Stimulated activated naive B cell treated with anti-CD40 and anti-IgM and Interleukin-4, amounts not matched to agents 10 μg/mL and 1 μg/mL and 100 μg/mL, for 72 hours (primary cell): ENCODE data around the gene DUSP3.

Experiments
- ATAC-seq, 2 donors: fragments of 150-1000 bp; cut with Tn5 transposase; replicated peaks; 2 replicates each; pipeline ENCODE4 v1.10.0; 2021; ENCODE audit warnings: moderate library complexity in 1 of 2
- DNase-seq: peaks from one replicate; pipeline ENCODE4 v3.0.0; 2021
- H3K27ac Mint-ChIP-seq: one replicate; pipeline ENCODE4 v1.8.0; 2022; ENCODE audit warnings: mild to moderate bottlenecking, mixed read lengths
- H3K27me3 Mint-ChIP-seq, 2 donors: one replicate each; pipeline ENCODE4 v1.8.0; 2022; ENCODE audit warnings: mixed read lengths in 2 of 2
- H3K36me3 Mint-ChIP-seq, 2 donors: one replicate each; pipeline ENCODE4 v1.8.0; 2022; ENCODE audit warnings: mixed read lengths in 2 of 2, mild to moderate bottlenecking in 1 of 2
- H3K4me1 Mint-ChIP-seq, 2 donors: one replicate each; pipeline ENCODE4 v1.8.0; 2022; ENCODE audit warnings: mixed read lengths in 2 of 2, mild to moderate bottlenecking in 1 of 2
- H3K4me3 Mint-ChIP-seq, 2 donors: one replicate each; pipeline ENCODE4 v1.8.0; 2022; ENCODE audit warnings: mild to moderate bottlenecking in 2 of 2, mixed read lengths in 2 of 2, moderate library complexity in 1 of 2
- H3K9me3 Mint-ChIP-seq, 2 donors: one replicate each; pipeline ENCODE4 v1.8.0; 2022; ENCODE audit warnings: mixed read lengths in 2 of 2, mild to moderate bottlenecking in 1 of 2

DUSP3 gene

DNA sequence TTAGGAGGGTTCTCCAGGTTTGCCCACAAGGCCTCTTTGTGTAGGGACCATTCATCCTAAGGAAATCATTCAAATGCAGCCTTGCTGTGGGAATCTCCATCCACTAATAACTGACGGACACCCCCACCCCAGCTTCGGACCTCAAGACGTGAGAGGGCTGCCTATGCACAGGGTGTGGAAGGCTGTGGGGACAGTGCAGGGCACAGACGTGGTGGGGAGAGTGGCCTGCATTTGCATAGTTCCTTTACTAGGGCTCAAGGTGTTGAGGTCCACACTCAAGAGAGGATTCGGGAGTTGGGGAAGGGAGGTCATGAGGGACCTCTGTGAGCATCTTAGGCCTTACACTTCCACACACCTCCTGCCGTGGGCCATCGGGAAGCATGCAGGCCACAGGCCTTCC lies 9.8 kb downstream of the DUSP3 start:
- no peak overlapping the region for H3K27ac Mint-ChIP-seq

DNA sequence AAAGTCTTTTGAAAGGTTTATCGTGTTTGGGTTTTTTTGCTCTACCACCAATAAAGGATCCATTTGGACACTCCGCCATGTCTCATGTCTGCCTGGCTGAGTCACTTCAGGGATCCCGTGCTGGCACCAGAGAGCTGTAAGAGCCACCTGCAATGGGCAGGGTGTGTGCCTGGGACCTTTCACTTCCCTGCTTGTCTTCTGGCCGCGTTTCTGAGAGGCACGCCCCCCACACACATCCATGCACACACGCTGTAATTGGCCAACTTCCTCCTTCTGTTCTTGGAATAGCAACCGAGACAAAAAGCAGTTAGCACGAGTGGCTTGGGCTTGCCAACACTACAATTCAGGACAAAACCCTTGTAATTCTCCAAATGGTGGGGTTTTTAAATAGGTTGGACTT lies 10.4 kb downstream of the DUSP3 start:
- Mint-ChIP-seq H3K4me3 (no peak overlapping the region), H3K27ac (no peak overlapping the region), H3K36me3 (peaks cover 32 to 38% of the 10 kb centered on the region in 2 donors), H3K27me3 (no peaks in the 10 kb centered on the region), H3K9me3 (no peaks in the 10 kb centered on the region), H3K4me1 (peaks cover 20 to 39% of the 10 kb centered on the region in 2 donors)
- ATAC-seq (peak; percentile 96), DNase-seq (peak; percentile 56)

More for the DNA sequence above, 9.8 kb downstream of the DUSP3 start:
- no peak overlapping the region for H3K4me3 Mint-ChIP-seq
- no peak for DNase-seq
- no peaks in the 10 kb centered on the region for H3K27me3 Mint-ChIP-seq
- H3K9me3 Mint-ChIP-seq, result peaks cover 0 to 2% of the 10 kb centered on the region in 2 donors
- H3K4me1 Mint-ChIP-seq, result peaks cover 24 to 44% of the 10 kb centered on the region in 2 donors
- H3K36me3 Mint-ChIP-seq, result peaks cover 36 to 43% of the 10 kb centered on the region in 2 donors
- ATAC-seq, result no peak

GRCh38 chr17:43767713-43768059 lies 11.1 kb downstream of the DUSP3 start:
- Mint-ChIP-seq H3K36me3 (peaks cover 25 to 31% of the 10 kb centered on the region in 2 donors), H3K9me3 (no peaks in the 10 kb centered on the region)

DNA sequence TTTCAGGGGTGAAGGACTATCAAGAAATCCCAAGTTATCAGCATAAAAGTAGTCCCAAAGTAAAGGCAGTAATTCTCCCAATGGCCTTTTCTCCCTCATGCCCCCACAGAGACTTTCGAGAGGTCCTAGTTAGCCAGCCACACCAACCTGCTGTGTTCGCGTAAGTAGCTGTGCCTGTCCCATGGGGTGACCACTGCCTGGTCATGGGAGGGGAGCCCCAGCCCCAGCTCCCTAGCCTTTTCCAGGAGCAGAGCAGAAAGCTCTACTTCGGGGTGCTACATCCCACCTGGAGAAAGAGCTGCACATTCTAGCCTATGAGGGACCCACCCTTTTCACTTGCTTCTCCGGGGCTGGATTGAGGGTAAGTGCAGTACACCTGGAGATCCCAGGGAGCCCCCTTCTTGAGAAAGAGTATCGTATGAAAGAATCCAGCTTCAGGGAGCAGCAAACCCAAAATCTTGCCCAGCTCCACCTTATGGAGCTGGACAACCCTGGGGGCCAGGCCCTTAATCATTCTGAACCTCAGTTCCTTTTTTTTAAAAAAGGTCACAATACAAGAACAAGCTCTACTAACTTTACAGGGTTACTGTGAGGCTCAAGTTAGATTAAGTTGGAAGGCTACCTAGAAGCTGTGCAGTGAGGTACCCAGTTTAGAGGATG lies 11.6 kb downstream of the DUSP3 start:
- peak overlapping the region; percentile 20 for H3K27ac Mint-ChIP-seq
- H3K36me3 Mint-ChIP-seq, result peaks cover 21 to 26% of the 10 kb centered on the region in 2 donors
- H3K4me1 Mint-ChIP-seq, result peaks cover 12 to 27% of the 10 kb centered on the region in 2 donors
- no peak overlapping the region for H3K4me3 Mint-ChIP-seq
- H3K9me3 Mint-ChIP-seq, result no peaks in the 10 kb centered on the region
- DNase-seq (no peak), ATAC-seq (no peak)
- no peaks in the 10 kb centered on the region for H3K27me3 Mint-ChIP-seq

More at GRCh38 chr17:43767713-43768059, 11.1 kb downstream of the DUSP3 start:
- Mint-ChIP-seq H3K27ac (peak overlapping the region; percentile 20), H3K27me3 (no peaks in the 10 kb centered on the region), H3K4me3 (no peak overlapping the region), H3K4me1 (peaks cover 14 to 32% of the 10 kb centered on the region in 2 donors)
- DNase-seq (no peak), ATAC-seq (no peak)

DNA sequence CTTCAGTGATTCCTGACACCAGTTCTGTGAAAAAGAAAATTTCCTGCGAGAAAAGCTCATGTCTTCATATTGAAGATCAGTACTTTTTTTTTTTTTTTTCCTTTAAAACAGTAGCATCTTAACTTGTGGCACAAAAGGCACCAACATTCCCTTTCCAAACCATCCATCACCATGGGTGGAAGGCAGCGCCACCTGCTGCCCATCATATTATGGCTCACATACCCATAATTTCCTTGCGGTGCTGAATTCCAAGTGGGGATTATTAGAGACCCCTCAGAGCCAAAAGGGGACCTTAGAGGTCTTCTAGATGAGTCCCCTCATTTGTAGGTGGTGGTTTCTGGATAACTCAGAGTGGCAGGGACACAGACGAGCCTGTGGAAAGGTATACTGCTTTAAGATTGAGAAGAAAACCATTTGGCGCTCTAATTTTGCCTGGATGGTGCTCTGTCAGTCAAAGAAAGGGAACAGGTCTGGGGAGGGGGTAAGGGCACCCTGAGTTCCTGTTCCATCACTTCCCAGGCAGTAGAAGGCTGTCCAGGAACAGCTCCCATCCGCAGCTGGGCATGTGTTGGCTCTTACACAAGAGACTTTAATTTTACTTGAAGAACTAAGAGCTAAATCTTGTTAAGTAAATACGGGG lies 12.2 kb downstream of the DUSP3 start:
- Mint-ChIP-seq H3K4me3 (no peak overlapping the region), H3K4me1 (peaks cover 12 to 23% of the 10 kb centered on the region in 2 donors), H3K27ac (no peak overlapping the region), H3K27me3 (no peaks in the 10 kb centered on the region), H3K36me3 (peaks cover 19 to 22% of the 10 kb centered on the region in 2 donors), H3K9me3 (no peaks in the 10 kb centered on the region)
- DNase-seq (no peak), ATAC-seq (no peak)

GRCh38 chr17:43760254-43760852 lies 18.4 kb downstream of the DUSP3 start:
- H3K27ac Mint-ChIP-seq, result no peak overlapping the region
- peaks cover 28 to 42% of the 10 kb centered on the region in 2 donors for H3K27me3 Mint-ChIP-seq
- ATAC-seq, result peak; percentile 96 to 97
- DNase-seq, result peak; percentile 78
- no peaks in the 10 kb centered on the region for H3K36me3 Mint-ChIP-seq
- no peak overlapping the region for H3K4me3 Mint-ChIP-seq
- peaks cover 3 to 6% of the 10 kb centered on the region in 2 donors for H3K4me1 Mint-ChIP-seq
- H3K9me3 Mint-ChIP-seq, result no peaks in the 10 kb centered on the region

- Mint-ChIP-seq H3K4me1 (peaks cover 3 to 6% of the 10 kb centered on the region in 2 donors), H3K27ac (no peak overlapping the region), H3K4me3 (no peak overlapping the region), H3K9me3 (no peaks in the 10 kb centered on the region), H3K27me3 (peaks cover 28 to 47% of the 10 kb centered on the region in 2 donors), H3K36me3 (no peaks in the 10 kb centered on the region)
- ATAC-seq (no peak), DNase-seq (no peak)
These were observed 18.9 kb downstream of the DUSP3 start for GRCh38 chr17:43759836-43760235.

DNA sequence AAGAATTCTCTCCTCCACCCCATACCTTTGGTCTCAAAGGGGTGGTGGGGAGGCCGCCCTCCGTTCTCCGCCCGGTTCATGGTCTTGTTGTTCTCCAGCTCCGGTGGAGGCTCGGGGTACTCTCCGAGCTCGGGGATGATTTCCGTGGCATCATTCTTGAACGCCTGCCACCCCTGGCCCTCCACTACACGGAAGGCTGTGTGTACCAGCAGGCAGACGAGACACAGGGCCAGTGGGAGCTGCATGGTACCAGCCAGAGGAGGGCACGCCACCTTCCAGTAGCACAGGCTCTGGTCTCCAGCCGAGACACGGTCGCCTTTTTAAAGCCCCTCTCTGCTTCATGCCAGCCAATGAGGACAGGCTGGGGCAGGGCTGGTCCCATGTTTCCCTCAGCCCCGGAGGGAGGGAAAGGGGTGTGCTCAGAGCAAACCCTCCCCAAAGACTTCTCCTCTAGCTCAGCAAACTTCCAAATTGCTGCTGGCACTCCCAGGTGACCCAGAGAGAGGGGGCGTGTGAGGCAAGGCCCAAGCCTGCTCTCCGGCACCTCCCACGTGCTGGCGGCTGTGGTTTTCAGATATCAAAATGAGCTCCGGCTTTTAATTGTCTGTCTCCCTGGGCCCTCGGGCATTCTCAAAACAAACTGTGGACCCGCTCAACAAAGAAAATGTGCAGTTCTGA lies 20.1 kb downstream of the DUSP3 start, which contains the start of gene SOST:
SOST (minus strand) TSS at position 295 of the 678 bp plus-strand sequence; CDS start at position 245, 50 bp downstream.
- H3K9me3 Mint-ChIP-seq, result no peaks in the 10 kb centered on the region
- DNase-seq, result no peak
- no peak within 1 kb of the TSS for H3K27ac Mint-ChIP-seq

DNA sequence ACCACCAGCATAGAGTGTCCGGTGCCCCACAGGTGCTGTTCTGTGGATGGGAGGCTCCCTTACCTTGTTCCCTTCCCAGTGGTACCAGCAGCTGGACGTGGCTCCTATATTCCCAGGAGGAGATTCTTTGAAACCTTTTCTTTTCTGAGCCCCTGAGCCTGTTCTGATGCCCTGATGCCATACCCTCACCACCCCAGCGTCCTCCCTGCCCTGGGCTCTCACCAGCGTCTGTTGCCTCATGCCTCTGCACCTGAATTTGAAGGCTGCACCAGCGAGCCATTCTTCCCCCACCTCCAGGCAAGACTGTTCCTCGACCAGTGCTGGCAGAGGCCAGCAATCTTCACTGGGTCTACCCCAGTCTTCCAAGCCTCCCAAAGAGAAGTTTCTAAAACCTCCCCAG lies 20.7 kb downstream of the DUSP3 start:
- ATAC-seq (no peak), DNase-seq (no peak)
- H3K36me3 Mint-ChIP-seq, result no peaks in the 10 kb centered on the region
- H3K9me3 Mint-ChIP-seq, result no peaks in the 10 kb centered on the region
- H3K4me3 Mint-ChIP-seq, result no peak overlapping the region
- H3K27me3 Mint-ChIP-seq, result peaks cover 39 to 61% of the 10 kb centered on the region in 2 donors
- H3K4me1 Mint-ChIP-seq, result peaks cover 3 to 6% of the 10 kb centered on the region in 2 donors
- no peak overlapping the region for H3K27ac Mint-ChIP-seq

More for the DNA sequence above, 20.1 kb downstream of the DUSP3 start, which contains the start of gene SOST:
- ATAC-seq, result no peak
- Mint-ChIP-seq H3K36me3 (no peaks in the 10 kb centered on the region), H3K4me3 (no peak within 1 kb of the TSS), H3K27me3 (peaks cover 36 to 57% of the 10 kb centered on the region in 2 donors), H3K4me1 (peaks cover 3 to 6% of the 10 kb centered on the region in 2 donors)

- peaks cover 48 to 69% of the 10 kb centered on the region in 2 donors for H3K27me3 Mint-ChIP-seq
- H3K36me3 Mint-ChIP-seq, result no peaks in the 10 kb centered on the region
- DNase-seq (no peak), ATAC-seq (no peak)
- peaks cover 3 to 6% of the 10 kb centered on the region in 2 donors for H3K4me1 Mint-ChIP-seq
- H3K27ac Mint-ChIP-seq, result no peak overlapping the region
- no peaks in the 10 kb centered on the region for H3K9me3 Mint-ChIP-seq
- no peak overlapping the region for H3K4me3 Mint-ChIP-seq
These were observed 21.6 kb downstream of the DUSP3 start for GRCh38 chr17:43757171-43757660.

- ATAC-seq (no peak), DNase-seq (no peak)
- Mint-ChIP-seq H3K27me3 (peaks cover 48 to 79% of the 10 kb centered on the region in 2 donors), H3K36me3 (no peaks in the 10 kb centered on the region), H3K9me3 (no peaks in the 10 kb centered on the region), H3K4me3 (no peak overlapping the region), H3K27ac (no peak overlapping the region), H3K4me1 (peaks cover 3 to 6% of the 10 kb centered on the region in 2 donors)
These were observed 22.6 kb downstream of the DUSP3 start for GRCh38 chr17:43756201-43756600.

DNA sequence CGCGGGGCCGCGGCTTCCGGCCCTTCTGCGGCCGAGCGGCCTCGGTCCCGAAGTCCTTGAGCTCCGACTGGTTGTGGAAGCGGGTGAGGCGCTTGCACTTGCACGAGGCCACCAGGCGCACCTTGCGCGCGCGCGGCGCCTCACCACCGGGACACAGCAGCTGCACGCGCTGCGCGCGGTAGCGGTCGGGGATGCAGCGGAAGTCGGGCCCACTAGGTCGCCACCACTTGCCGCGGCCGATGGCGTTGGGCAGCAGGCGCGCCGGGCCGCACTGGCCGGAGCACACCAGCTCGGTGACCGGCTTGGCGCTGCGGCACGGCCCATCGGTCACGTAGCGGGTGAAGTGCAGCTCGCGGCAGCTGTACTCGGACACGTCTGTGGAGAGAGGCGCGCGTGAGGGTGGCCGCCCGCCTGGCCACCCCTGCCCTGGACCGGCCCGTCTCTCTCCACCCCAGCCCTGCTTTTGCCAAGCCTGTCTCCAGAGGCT lies 23.3 kb downstream of the DUSP3 start:
- no peak overlapping the region for H3K4me3 Mint-ChIP-seq
- ATAC-seq (peak; percentile 41 to 45), DNase-seq (no peak)
- H3K4me1 Mint-ChIP-seq, result peaks cover 3 to 4% of the 10 kb centered on the region in 2 donors
- no peaks in the 10 kb centered on the region for H3K9me3 Mint-ChIP-seq
- no peaks in the 10 kb centered on the region for H3K36me3 Mint-ChIP-seq
- H3K27me3 Mint-ChIP-seq, result peaks cover 48 to 87% of the 10 kb centered on the region in 2 donors
- H3K27ac Mint-ChIP-seq, result no peak overlapping the region

- DNase-seq (no peak), ATAC-seq (no peak)
- H3K36me3 Mint-ChIP-seq, result no peaks in the 10 kb centered on the region
- H3K27me3 Mint-ChIP-seq, result peaks cover 50 to 90% of the 10 kb centered on the region in 2 donors
- H3K27ac Mint-ChIP-seq, result no peak overlapping the region
- no peak overlapping the region for H3K4me3 Mint-ChIP-seq
- peaks cover 3 to 4% of the 10 kb centered on the region in 2 donors for H3K4me1 Mint-ChIP-seq
- no peaks in the 10 kb centered on the region for H3K9me3 Mint-ChIP-seq
These were observed 23.8 kb downstream of the DUSP3 start for GRCh38 chr17:43754947-43755346.
